NCI-H1105 treated with DMSO at 0.1 percent for 48 hours (cell line): ENCODE measurements around the gene TSHZ3.

Experiments used
- DNase-seq: peaks from one replicate; lab custom pipeline; 2025; lab: John Stamatoyannopoulos, UW

TSHZ3 gene

DNA sequence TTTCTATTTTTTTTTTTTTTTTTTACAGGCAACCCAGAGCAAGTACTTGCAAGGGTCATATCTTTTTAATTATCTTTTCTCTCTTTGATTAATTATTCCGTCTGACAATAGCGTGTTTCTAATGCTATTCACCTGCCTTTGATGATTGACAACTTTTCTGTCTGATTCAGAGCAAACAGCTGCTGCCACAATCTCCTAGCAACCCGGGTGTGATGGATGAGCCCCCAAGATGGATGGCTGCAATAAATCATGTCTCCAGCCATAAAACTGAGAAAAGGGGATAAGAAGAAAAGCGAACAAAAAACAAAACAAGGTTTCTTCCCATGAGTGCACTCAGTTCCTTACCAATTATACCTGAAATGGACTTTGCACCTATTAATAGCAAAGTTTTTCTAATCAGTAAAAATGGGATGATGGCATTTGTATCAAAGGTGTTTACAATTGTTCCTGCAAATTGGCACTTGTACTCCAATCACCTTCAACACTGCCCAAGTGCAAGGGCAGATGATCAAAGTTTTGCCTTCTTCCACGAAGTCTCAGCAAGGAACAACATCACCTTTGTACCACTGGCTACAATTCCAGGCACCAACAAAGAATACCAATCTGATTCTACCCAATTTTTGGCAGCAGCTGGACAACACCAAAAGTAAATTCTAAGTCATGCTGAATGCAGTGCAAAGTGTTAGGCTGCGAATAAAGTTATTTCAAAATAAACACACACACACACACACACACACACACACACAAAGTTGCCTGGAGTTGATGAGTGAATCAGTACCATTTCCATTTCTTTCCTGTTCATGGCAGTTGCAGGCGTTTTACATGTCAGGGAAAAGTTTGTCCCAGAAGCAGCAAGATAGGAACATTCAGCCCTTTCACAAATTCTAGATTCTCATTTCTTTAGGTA, 12.0 kb downstream of the TSHZ3 start:
- DNase-seq = peak; percentile 49

DNA sequence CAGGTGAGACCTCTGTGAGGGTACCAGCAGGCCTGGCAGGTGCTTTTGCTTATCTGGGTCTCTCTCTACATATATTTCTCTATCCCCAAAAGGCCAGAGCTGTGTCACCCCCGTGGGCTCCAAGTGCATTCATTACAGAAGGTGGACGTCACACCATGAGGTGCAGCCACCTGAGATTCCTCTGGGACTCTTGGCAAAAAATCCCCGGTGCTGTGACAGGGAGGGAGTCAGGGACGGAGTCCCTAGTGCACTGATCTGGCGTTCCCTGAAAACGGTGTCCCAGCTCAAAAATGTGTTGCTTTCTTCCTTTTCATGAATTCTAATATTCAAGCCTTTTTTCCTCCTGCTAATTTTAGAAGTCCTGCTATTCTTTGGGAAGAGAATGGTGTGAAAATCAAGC, 13.5 kb downstream of the TSHZ3 start:
- no peak for DNase-seq

DNA sequence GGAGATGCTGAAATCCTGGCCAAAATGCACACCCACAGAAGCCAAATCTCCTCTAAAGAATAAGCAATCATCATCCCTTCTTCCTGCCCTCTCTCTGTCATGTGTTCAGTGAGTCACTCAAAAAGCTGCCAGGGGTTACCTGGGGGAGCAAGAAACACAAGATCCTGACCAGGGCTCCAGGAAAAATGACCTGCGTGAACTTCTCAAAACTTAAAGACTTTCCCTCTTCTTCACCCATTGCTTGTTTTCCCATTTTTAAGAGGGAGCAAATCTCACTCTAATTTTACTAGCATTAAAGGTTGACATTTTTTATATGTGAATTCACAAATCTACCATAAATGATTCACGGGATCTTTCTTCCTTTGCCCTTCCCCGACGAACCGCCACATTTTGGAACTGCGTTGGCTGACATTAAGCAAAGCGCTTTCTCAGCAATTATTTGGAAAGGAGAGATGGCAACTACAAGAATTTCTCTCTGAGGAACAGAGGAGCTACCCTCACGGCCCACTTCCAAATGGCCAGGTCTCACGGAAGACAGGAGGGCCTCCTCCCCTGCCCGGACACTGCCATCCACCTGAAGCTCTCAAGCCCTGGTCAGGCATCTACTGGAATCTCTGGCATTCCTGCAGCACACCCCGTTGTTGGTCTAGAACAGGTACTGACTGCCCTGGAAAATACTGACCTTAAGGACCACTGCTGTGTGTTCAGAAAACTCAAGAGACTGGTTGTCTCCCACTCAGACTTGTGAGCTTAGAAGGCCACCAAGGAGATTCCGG, 14.2 kb downstream of the TSHZ3 start:
- no peak for DNase-seq

DNA sequence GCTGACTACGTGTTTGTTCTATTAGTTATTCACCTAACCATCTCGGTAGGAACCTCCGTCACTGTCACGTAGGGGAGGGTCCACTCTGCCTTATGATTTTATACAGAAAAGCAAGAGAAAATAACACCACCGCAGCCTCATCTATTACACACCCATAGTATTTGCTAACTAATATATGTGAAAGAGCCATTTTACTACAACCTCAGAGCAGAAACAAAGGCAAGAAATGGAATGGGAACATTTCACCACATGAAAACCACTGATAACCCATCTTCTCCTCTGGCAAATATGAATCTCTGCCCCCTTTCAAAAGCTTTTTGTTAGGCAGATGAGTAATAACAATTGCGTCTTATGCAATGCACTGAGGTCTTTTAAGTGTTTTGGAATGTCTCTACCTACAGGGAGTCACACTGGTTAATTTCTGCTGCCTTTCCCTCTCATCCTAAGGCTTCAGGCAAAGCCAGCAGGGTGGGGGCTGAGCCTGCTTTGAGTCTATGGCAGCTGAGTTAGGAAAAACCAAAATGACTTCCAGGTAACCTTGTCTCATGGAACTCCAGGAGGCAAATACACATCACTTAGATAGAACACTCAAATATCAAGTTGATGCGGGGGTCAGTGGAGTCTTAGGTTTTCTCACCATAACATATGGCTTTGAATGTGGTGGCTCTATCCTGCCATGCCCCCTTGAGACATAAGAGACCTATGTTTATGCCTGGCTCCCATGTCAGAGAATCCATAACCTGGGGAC, 15.0 kb downstream of the TSHZ3 start:
- no peak for DNase-seq

DNA sequence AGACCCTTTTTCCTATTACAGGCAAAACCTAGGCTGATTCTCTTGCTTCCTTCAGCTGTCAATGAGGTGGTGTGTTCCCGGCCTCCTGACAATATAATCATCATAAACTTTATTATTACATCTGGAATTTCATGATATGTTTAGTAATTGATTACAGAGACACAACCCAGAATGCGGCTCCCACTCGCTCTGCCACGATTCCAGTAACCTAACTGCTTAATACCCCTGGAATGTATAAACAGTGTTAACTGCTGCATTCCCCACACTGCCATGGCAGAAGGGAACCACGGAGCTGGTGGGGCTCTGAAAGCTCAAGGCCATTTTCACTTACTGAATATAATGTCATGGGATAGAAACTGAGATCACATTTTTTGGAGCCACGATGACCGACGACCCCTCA, 17.1 kb downstream of the TSHZ3 start:
- DNase-seq = no peak

DNA sequence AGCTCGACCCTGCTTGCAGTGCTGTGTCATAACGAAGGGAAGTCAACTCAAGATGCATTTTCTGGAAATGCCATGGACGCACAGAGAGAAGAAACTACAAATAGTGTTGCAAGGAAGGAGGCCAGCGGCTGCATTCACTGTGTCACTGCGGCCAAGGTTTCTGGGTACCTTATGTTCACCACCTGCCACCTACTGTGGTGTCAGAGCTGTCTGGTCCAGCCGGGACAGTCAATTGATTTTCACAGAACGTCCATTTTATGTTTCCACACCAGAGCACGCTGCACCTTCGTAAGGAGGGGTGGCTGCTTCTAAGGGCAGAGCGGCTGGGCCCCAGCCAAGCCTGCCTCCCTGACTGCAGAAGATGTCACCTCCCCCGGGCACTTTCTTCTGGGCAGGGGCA, 17.7 kb downstream of the TSHZ3 start:
- DNase-seq = no peak

DNA sequence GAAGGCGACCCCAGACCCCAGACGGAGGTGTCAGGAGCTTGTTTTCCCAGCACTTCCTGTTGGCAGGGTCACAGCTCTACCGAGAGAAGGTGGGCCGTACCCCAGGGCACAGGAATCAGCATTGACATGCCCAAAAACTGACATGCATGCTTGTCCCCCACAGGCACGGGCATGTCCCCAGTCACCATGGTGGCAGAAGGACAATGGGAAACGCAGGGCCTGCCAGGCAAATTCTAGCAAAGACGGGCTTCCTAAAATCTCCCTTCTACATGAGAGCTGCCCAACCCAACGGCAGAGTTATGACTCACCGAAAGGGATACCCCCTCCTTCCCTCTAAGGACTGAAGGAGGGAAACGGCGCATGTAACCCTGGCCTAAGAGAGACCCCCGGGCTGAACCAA, 18.5 kb downstream of the TSHZ3 start:
- DNase-seq = no peak

DNA sequence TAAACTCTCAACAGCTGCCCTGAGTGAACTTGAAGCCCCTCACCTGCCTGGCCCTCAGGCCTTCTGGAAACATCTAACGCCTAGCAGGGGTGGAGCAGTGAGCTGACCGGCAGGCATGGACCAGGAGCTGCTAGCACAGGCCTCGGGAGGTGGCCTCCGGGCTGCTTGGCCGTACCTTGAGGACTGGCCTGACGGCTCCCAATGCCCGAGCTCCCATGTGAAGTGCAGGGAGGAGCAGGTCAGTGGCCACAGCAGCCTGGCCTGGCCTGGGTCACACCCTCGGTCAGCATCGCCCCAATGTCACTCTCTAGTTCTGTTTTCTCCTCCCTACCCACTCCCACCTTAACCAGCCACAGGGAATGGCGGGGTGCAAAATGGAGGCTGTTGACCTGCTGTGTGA, 19.0 kb downstream of the TSHZ3 start:
- no peak for DNase-seq

DNA sequence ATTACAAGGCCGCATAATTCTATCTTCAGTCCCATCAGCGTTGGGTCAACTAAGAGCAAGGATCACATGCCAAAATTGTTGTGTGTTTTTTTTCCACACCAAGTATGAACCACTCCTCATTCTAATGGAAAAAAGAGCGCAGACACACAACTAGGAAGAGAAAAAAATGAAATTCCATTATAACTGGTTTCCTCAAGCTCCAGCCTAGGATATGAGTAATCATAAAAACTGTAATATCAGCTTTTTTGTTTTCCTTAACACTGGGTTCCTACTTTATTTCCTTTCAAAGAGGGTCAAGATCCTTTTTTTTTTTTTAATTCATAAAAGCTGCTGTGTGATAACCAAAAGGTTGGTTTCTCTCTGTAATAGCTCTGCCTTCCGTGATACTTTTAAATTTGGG, 19.4 kb downstream of the TSHZ3 start:
- no peak for DNase-seq

DNA sequence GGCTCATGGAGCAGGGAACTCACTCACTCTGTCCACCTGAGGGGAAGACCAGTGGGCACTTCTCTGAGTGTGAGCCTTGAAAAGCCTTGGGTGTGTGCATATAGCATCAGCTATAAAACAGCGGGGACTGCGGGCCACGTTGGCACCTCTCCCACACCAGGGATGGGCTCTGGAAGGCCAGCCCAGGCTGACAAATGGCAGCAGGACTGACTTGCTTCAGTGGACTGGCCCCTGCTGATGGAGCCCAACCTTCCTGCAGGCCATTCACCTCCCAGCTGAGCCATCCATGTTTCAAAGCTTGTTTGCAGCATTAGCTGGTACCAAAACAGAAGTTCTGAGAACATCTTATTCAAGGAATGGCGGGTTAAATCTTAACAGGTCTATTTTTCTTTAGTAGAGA, 21.0 kb downstream of the TSHZ3 start:
- DNase-seq = no peak

DNA sequence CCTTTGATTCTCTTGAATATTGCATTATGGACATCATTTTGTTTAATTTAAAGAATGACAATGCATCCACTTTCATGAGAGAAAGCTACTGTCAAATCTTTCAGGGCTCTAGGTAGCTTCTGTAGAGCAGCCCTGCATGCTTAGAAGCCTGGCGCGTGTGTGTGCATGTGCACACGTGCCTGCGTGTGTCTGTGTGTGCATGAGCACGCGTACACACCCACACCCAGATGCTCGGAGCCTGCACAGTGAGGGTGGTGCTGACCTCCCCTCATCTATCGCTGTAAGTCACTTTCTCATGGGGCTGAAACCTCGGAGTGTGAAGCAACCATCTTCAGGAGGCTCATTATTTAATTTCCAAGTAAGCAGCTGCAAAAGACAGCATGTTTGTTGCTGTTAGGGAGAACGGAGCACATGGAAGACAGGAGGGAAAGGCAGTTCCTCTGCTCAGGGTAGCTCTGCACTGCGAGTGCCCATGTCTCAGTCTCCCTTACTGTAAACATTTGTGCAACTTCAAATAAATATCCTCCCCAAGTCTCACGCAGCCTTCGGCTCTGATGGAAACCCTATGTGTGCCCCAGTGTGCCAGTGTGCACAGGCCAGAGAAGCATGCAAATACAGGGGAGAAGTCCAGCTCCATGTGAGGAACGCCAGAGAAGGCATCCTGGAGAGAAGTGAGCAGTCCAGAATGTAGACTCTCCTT, 22.8 kb downstream of the TSHZ3 start:
- no peak for DNase-seq

DNA sequence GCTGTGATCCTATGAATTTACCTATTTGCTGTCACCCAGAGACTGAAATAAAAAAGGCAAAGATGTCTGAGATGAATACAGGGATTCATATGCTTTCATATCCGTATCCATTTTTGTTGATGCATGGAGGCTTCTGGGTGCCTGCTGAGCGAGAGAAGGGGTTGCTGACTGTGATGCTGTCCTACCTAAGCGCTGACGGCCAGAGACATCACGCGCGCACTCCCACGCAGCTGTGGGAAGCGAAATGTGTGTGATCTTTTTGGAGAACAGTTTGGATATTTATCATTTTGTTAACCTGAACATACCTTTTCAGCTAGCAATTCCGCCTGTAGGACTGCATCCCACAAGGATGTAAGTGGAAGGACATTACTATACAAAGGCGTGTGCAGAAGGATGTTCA, 23.9 kb downstream of the TSHZ3 start:
- no peak for DNase-seq

DNA sequence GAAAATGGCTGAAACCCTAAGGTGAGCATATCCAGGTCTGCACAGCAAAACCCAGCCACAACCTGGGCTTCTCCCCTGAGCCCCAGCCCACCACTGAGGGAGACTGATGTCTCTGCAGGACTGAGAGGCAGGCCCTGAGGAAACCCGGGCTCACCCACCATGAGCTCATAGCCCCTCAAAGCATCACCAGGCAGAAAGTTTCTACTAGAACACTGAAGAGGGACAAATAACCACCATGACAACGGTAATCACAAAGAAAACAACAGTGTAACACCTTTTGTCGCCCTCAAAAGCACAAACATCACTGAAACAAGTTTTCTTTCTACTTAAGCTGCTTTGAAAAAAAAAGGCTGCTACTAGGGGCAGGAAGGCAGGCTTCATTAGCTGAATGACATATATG, 29.8 kb downstream of the TSHZ3 start:
- DNase-seq = no peak

DNA sequence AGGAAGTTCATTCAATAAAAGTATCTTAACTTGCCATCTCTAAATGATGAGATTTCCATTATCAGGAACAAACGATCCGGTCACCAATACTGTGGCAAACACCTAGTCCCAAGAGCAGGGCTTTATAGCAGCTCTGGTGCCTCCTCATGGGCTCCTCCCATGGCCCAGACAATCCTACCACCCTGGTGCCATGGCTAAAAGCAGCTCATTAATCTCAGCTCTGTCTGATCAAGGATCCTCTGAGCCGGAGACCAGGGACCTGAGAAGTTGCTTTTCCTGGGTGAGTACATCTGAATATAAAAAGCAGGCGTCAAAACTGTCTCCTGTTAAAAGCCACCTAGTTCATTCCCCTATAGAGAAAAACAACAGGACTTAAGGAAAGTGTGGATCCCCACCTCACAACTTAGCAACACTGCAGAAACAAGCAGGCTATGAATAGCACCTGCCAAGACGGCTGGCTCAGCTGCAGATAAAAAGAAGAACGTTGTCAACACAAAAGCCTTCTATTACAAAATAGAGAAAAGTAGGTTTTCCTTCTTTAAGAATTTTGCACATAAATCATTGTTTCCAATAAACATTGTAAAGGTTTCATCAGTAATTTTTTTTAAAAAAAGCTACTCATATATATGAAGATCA, 30.3 kb downstream of the TSHZ3 start:
- DNase-seq = no peak

DNA sequence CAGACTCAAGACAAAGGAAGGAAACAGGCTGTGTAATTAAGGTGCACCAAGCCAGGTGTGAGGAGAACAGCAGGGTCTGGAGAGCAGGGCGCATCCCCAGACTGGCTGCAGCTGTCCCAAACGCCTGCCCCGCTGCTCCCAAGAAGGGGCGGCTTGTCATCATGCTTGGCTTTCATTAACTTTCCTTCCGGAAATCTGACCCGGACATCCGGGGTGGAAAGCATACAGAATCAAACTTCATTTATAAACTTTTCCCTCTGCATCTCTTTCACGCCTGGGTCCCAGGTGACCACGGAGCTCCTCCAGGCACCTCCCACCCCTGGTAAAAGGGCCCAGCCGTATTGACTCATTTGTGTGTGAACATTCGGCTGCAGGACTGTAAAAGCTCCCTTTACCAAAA, 31.7 kb downstream of the TSHZ3 start:
- DNase-seq = no peak

DNA sequence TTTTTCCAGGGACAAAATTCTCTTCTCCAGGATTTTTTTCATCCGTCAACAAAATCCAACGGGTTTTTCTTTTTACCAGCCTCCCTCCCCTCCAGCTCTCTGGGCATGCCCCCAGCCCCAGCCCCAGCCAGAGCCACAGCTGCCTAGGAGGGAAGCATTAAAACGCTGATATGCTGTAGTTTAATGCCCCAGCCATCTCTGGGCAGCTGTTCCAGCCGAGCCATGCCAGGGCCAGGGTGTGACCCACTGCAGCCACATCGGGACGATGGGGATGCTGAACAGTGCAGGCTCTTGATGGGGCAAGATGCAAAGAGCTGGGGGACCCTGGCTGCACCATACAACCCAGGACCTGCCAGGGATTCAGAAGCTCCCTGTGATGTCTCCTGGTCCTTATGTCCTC, 32.1 kb downstream of the TSHZ3 start:
- DNase-seq = no peak

DNA sequence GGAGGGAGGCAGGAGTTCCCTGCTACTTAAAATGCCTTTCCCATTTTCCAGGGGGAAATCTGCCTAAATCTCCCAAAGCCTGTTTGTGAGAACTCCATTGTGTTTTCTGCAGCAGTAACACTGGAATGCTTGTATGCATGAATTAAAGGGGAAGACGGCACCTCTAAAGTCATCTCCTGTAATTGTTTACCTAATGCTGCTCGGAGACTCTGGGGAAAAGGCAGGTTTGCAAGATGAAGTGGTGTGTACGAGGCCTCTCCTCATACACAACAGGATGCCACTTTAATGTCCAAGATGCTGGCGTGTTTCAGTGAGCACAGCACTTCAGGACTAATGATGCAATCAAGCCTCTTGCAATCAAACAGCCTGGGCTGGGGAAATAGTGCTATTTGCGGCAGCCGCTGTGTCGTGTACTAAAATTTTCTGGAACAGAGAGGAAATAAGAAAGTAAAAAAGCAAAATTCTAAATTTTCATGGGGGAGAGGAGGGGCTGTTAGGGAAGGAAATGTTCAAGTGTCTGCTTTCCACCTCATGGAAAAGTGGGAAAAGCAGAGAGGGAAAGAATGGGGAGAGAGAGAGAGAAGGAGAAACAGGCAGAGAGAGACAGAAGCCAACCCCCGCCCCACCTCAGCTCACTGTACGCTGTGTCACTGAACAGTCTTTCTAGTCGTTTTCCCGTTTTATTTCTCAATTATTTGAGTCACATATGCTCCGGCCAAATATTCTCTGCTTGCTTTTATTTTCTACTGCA, 32.9 kb downstream of the TSHZ3 start:
- DNase-seq = peak; percentile 84

DNA sequence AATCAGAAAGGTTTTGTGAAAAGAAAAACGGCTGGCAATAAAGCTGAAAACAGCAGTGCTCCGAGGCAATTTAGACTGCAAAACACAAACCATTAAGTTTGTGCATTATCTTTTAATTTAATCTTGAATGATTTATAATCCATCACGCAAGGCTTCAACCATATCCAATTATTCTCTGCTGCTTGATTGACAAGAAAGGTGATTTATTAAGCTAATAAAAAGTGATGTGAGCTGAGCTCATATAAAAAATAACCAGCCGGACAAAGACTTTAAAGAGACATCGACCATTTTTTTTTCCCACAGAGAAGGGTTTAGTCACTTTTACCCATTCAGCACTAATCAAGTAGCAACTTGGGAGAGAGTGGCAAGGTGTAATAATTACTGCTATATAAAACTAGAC, 33.6 kb downstream of the TSHZ3 start:
- DNase-seq = peak; percentile 43

DNA sequence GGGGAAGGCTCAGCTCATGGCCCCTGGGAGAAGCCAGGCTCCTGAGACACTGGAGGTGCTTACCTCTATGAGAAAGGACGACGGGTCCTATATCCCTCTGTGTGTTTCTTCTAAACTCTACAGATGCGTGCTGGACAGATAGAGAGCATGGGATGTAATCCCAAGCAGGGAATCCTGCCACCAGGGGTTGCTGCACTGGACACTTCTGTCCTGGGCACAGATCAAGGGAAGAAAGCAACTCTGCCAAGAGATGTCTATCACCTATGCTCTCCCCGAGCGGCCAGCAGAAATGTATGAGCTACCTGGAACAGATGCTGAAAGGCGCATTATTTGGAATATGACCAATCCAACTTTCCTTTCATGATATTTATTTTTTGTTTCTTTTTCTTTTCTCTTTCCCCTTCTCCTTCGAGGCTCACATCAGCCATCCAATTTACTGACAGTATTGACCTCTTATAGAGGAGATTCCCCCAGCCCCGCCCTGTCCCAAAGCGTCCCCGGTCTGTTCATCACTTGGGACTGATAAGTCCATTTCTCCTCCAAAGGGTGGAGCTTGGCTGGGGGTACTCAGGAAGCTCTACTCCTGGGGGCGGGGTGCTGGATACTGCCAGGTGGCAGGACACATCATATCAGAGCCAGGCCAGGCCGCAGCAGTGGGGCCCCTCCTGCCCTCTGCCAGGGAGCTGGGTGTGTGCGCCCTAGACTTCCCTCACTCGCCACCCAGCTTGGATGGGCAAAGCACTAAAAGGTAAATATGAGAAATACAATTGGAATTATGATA, 34.2 kb downstream of the TSHZ3 start:
- no peak for DNase-seq

DNA sequence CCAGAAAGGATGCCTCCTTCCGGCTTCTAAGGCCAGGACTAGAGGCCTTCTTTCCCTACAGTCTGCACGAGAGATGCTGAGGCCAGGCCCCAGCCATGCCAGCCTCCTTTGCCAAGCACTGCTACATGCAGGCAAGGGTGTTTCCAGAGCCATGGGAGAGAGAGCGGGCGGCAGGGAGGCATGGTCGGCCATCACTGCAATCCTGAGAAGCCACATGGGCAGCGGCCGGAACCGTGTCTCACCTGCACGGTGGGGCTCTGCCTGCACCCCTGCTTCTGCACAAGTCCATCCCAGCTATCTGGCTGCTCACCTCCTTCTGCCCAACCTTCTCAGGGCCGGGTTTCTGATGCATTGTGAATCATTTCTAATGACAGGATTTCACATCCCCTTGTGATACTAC, 35.1 kb downstream of the TSHZ3 start:
- DNase-seq = no peak
